NCI-H2171 (cell line): ENCODE results near the gene ZNF132.
"Not testable (repeated sequence)": the region's sequence is repeated elsewhere in the genome, so short reads cannot be mapped to it uniquely, and the experiment has no call there.

Experiments used
- DNase-seq: peaks from one replicate; lab custom pipeline; 2025; lab: John Stamatoyannopoulos, UW

ZNF132 gene

GRCh38 chr19:58439576-58440554, at the start of gene ZNF132:
Gene ZNF132 (minus strand): TSS chr19:58440153. CDS start chr19:58439821, 332 bp downstream.
- DNase-seq: peak; percentile 98

DNA sequence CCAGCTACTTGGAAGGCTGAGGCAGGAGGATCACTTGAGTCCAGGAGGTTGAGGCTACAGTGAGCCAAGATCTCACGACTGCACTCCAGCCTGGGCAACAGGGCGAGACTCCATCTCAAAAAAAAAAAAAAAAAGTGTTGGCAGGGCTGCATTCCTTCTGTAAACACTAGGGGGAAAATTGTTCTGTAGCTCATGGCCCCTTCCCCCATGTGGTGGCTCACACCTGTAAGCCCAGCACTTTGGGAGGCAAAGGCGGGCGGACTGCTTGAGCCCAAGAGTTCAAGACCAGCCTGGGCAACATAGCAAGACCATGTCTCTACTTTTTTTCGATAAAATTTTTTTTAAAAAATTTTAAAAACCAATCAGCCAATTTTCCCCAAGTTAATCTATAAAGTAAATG, 44.4 kb upstream of the ZNF132 start:
- not testable (repeated sequence) for DNase-seq

GRCh38 chr19:58483776-58484175, 43.8 kb upstream of the ZNF132 start:
- DNase-seq: no peak

- DNase-seq: no peak
Observed at GRCh38 chr19:58482372-58482771, 42.4 kb upstream of the ZNF132 start.

- no peak for DNase-seq
Observed at GRCh38 chr19:58480831-58481230, 40.9 kb upstream of the ZNF132 start.

DNA sequence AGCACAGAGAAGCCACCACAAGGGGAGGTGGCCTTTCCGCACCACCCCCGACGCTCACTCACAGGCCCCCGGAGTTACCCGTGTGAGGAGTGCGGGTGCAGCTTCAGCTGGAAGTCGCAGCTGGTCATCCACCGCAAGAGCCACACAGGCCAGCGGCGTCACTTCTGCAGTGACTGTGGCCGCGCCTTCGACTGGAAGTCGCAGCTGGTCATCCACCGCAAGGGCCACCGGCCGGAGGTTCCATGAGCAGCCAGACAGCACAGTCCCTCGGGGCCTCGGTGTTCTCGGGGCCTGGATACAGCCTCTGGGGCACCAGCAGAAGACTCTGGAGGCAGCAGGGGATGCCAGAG, 40.5 kb upstream of the ZNF132 start:
- no peak for DNase-seq

DNA sequence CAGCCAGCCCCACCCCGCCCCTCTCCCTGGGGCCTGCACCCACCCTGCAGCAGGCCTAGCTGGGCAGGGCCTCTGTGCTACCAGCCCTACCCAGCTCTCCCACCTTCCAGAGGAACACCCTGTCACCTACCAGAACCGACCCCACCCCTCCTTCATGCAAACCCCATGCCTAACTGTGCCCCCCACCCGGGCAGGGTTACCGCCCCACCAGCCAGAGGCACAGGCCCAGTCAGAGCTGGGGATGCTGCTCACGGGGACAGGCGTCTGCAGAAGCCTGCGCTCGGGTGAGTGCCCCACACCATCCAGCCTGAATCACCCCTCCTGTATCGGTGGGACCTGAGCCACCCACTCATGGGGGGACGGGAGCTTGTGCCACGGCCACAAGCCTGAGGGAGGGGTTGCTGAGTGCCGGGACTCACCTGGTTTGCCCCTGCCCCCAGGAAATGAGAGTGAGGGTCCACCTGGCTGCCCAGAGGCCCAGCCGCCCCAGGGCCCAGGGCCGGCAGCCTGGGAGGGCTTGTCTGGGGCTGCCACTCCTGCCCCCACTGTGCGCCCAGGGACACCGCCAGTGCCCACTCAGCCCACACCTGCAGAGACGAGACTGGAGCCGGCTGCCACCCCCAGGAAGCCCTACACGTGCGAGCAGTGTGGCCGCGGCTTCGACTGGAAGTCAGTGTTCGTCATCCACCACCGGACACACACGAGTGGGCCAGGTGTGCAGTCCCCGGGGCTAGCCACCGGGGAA, 40.0 kb upstream of the ZNF132 start:
- DNase-seq: no peak

- DNase-seq: no peak
Observed at GRCh38 chr19:58479303-58479702, 39.4 kb upstream of the ZNF132 start.

- DNase-seq: no peak
Observed at GRCh38 chr19:58477871-58478270, 37.9 kb upstream of the ZNF132 start.

GRCh38 chr19:58477130-58477529, 37.2 kb upstream of the ZNF132 start:
- no peak for DNase-seq

- DNase-seq: no peak
Observed at GRCh38 chr19:58476498-58477015, 36.6 kb upstream of the ZNF132 start.

GRCh38 chr19:58475714-58476497, 36.0 kb upstream of the ZNF132 start, which contains the start of gene ZNF446:
Gene ZNF446 (plus strand): TSS chr19:58476352. CDS start chr19:58477219, 867 bp downstream.
- peak; percentile 96 for DNase-seq

GRCh38 chr19:58474997-58475713, 35.2 kb upstream of the ZNF132 start:
- no peak for DNase-seq

GRCh38 chr19:58474291-58474996, 34.5 kb upstream of the ZNF132 start:
- DNase-seq: no peak

- DNase-seq: no peak
Observed at GRCh38 chr19:58473775-58474174, 33.8 kb upstream of the ZNF132 start.

GRCh38 chr19:58471736-58472135, 31.8 kb upstream of the ZNF132 start:
- DNase-seq: no peak

GRCh38 chr19:58470837-58471543, 31.0 kb upstream of the ZNF132 start:
- not testable (repeated sequence) for DNase-seq

- DNase-seq: no peak
Observed at GRCh38 chr19:58469241-58470013, 29.5 kb upstream of the ZNF132 start.

DNA sequence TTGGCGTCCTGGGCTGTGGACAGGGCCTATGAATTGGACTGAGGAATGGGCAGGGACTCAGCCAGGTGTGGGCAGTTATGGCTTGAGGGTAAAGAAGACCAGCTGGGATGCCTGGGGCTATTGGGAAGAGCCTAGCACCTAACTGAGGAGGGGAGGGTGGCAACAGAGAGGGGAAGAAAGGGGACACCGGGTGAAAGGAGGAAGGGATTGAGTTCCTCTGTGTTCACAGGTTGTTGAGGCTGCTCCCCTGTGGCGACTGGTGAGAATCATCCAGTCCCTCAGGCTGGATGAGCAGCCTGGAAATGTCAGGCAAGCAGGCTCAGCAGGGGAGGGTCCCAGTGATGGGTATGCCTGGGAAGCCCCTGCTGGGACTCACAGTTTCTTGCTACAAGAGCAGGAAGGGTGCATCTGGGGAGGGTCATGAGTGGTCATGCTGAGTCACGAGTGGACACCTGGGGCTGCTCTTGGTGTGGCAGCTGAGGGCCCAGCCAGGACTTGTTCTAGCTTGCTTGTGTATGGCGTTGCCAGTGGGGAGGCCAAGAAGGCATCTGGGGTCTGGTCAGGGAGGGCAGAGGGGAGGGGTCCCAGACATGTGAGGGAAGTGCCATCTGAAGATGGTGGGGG, 28.4 kb upstream of the ZNF132 start:
- DNase-seq: no peak
